Measurements from ENCODE around the gene CAMK1G. TPM values are rescaled to one million over a fixed set of nuclear protein-coding genes. Genes with fewer than 3 reads are reported as not detected.

Gene CAMK1G
- polyA plus RNA-seq, 1 donor from 2014 or later: 3.0 TPM

- no peaks in the 10 kb centered on the region for H3K79me2 ChIP-seq (replicated peaks; ENCODE audit: insufficient read depth, low read length)
- no peaks in the 10 kb centered on the region for H4K20me1 ChIP-seq (ENCODE audit: insufficient read depth)
- no peaks in the 10 kb centered on the region for H3K27me3 ChIP-seq (ENCODE audit: insufficient read depth, low read depth, low read length)
- no peaks in the 10 kb centered on the region for H3K9me2 ChIP-seq (ENCODE audit: insufficient read depth, low read length)
- H3K9me3 ChIP-seq (ENCODE audit: low read length): no peaks in the 10 kb centered on the region
- TF ChIP-seq POLR2AphosphoS5 (IDR thresholded peaks at IDR 0.05): no peak
- TF ChIP-seq MXI1 (conservative IDR thresholded peaks at IDR 0.05; ENCODE audit: poor library complexity, severe bottlenecking): no peak
- TF ChIP-seq TAF1 (IDR thresholded peaks at IDR 0.05; ENCODE audit: low read depth): no peak
- no peak for TF ChIP-seq EP300 (conservative IDR thresholded peaks at IDR 0.05; ENCODE audit: poor library complexity, severe bottlenecking)
- no peak for TF ChIP-seq SMC3 (conservative IDR thresholded peaks at IDR 0.05; ENCODE audit: poor library complexity)
- TF ChIP-seq, protein P1, sequence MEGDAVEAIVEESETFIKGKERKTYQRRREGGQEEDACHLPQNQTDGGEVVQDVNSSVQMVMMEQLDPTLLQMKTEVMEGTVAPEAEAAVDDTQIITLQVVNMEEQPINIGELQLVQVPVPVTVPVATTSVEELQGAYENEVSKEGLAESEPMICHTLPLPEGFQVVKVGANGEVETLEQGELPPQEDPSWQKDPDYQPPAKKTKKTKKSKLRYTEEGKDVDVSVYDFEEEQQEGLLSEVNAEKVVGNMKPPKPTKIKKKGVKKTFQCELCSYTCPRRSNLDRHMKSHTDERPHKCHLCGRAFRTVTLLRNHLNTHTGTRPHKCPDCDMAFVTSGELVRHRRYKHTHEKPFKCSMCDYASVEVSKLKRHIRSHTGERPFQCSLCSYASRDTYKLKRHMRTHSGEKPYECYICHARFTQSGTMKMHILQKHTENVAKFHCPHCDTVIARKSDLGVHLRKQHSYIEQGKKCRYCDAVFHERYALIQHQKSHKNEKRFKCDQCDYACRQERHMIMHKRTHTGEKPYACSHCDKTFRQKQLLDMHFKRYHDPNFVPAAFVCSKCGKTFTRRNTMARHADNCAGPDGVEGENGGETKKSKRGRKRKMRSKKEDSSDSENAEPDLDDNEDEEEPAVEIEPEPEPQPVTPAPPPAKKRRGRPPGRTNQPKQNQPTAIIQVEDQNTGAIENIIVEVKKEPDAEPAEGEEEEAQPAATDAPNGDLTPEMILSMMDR (IDR thresholded peaks at IDR 0.05; ENCODE audit: poor library complexity, severe bottlenecking): no peak
- TF ChIP-seq, protein P2, sequence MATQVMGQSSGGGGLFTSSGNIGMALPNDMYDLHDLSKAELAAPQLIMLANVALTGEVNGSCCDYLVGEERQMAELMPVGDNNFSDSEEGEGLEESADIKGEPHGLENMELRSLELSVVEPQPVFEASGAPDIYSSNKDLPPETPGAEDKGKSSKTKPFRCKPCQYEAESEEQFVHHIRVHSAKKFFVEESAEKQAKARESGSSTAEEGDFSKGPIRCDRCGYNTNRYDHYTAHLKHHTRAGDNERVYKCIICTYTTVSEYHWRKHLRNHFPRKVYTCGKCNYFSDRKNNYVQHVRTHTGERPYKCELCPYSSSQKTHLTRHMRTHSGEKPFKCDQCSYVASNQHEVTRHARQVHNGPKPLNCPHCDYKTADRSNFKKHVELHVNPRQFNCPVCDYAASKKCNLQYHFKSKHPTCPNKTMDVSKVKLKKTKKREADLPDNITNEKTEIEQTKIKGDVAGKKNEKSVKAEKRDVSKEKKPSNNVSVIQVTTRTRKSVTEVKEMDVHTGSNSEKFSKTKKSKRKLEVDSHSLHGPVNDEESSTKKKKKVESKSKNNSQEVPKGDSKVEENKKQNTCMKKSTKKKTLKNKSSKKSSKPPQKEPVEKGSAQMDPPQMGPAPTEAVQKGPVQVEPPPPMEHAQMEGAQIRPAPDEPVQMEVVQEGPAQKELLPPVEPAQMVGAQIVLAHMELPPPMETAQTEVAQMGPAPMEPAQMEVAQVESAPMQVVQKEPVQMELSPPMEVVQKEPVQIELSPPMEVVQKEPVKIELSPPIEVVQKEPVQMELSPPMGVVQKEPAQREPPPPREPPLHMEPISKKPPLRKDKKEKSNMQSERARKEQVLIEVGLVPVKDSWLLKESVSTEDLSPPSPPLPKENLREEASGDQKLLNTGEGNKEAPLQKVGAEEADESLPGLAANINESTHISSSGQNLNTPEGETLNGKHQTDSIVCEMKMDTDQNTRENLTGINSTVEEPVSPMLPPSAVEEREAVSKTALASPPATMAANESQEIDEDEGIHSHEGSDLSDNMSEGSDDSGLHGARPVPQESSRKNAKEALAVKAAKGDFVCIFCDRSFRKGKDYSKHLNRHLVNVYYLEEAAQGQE (IDR thresholded peaks at IDR 0.05; ENCODE audit: borderline replicate concordance): no peak
- TF ChIP-seq RAD21 (conservative IDR thresholded peaks at IDR 0.05): no peak
- no peak overlapping the region for H3K9ac ChIP-seq (ENCODE audit: low read length)
- H3K36me3 ChIP-seq (ENCODE audit: insufficient read depth, low read length): no peaks in the 10 kb centered on the region
- H3K27ac ChIP-seq (ENCODE audit: low read length): no peak overlapping the region
- H3K4me3 ChIP-seq (ENCODE audit: low read length): no peak overlapping the region
- no peak overlapping the region for H2AFZ ChIP-seq (ENCODE audit: low read depth, low read length)
- no peaks in the 10 kb centered on the region for H3F3A ChIP-seq (ENCODE audit: insufficient read depth, low read length, poor library complexity, severe bottlenecking)
- no peak overlapping the region for H3K4me2 ChIP-seq (ENCODE audit: low read length)
Measured at GRCh38 chr1:209618756-209619420, 35.4 kb downstream of the CAMK1G start.

DNA sequence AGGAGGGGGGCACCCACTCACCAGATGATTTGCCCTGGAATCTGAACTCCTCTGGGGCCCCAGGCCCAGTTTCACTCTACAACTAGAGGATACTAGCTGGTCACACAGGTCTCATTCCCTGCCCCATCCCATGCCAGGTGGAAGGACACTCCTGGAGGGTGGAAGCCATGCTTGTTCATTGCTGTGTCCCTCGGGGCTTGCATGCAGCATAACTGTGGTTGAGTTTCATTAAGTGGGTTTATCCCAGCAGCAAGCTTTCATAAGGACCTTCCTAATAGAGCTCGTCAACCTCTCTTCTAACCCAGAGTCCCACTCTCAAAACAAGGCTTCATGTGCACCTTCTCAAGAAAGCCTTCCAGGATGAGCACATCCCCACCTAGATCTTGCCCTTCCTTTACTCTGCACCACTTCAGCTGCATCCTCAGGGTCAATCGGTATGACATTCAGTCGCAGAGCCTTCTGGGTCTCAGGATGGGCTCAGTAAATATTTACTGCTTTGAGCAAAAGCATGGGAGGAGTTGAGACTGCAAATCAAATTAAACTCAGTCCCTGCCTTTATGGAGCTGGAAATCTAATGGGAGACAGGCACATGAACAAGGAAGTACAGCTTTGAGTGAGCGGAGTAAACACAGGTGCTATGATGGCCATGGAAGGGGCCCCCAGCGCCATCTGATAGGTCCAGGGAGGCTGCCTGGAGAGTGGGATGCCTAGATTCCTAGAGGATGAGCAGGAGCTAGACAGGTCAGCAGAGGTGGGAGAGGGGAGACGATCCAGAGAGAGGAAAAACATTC lies 36.4 kb downstream of the CAMK1G start:
- Histone ChIP-seq H2AFZ (ENCODE audit: low read depth, low read length) (no peak overlapping the region), H3K4me3 (ENCODE audit: low read length) (no peak overlapping the region), H3F3A (ENCODE audit: insufficient read depth, low read length, poor library complexity, severe bottlenecking) (no peaks in the 10 kb centered on the region), H3K9ac (ENCODE audit: low read length) (no peak overlapping the region), H3K9me2 (ENCODE audit: insufficient read depth, low read length) (no peaks in the 10 kb centered on the region), H3K9me3 (ENCODE audit: low read length) (no peaks in the 10 kb centered on the region), H3K27me3 (ENCODE audit: insufficient read depth, low read depth, low read length) (no peaks in the 10 kb centered on the region), H3K79me2 (replicated peaks; ENCODE audit: insufficient read depth, low read length) (no peaks in the 10 kb centered on the region), H3K4me2 (ENCODE audit: low read length) (no peak overlapping the region), H3K36me3 (ENCODE audit: insufficient read depth, low read length) (no peaks in the 10 kb centered on the region), H4K20me1 (ENCODE audit: insufficient read depth) (no peaks in the 10 kb centered on the region), H3K27ac (ENCODE audit: low read length) (no peak overlapping the region)
- TF ChIP-seq MXI1 (conservative IDR thresholded peaks at IDR 0.05; ENCODE audit: poor library complexity, severe bottlenecking) (no peak), TAF1 (IDR thresholded peaks at IDR 0.05; ENCODE audit: low read depth) (no peak), SMC3 (conservative IDR thresholded peaks at IDR 0.05; ENCODE audit: poor library complexity) (no peak), POLR2AphosphoS5 (IDR thresholded peaks at IDR 0.05) (no peak), RAD21 (conservative IDR thresholded peaks at IDR 0.05) (no peak), EZH2 (IDR thresholded peaks at IDR 0.05; ENCODE audit: borderline replicate concordance, insufficient read depth, low read length, poor library complexity, severe bottlenecking) (no peak), EP300 (conservative IDR thresholded peaks at IDR 0.05; ENCODE audit: poor library complexity, severe bottlenecking) (no peak)
- TF ChIP-seq, protein P1 (IDR thresholded peaks at IDR 0.05; ENCODE audit: poor library complexity, severe bottlenecking): no peak
- TF ChIP-seq, protein P2 (IDR thresholded peaks at IDR 0.05; ENCODE audit: borderline replicate concordance): no peak
